GM12874 (cell line): Measurements from ENCODE around the gene DLX1.

ENCODE experiments used
- TF ChIP-seq, protein P1 (sequence below): IDR thresholded peaks from 2 replicates; pipeline ENCODE4 v1.5.1; 2011; ENCODE audit warnings: low read depth, mild to moderate bottlenecking, control low read depth, low read length, moderate library complexity; ENCODE audit not compliant: insufficient read depth

The DLX1 gene

DNA sequence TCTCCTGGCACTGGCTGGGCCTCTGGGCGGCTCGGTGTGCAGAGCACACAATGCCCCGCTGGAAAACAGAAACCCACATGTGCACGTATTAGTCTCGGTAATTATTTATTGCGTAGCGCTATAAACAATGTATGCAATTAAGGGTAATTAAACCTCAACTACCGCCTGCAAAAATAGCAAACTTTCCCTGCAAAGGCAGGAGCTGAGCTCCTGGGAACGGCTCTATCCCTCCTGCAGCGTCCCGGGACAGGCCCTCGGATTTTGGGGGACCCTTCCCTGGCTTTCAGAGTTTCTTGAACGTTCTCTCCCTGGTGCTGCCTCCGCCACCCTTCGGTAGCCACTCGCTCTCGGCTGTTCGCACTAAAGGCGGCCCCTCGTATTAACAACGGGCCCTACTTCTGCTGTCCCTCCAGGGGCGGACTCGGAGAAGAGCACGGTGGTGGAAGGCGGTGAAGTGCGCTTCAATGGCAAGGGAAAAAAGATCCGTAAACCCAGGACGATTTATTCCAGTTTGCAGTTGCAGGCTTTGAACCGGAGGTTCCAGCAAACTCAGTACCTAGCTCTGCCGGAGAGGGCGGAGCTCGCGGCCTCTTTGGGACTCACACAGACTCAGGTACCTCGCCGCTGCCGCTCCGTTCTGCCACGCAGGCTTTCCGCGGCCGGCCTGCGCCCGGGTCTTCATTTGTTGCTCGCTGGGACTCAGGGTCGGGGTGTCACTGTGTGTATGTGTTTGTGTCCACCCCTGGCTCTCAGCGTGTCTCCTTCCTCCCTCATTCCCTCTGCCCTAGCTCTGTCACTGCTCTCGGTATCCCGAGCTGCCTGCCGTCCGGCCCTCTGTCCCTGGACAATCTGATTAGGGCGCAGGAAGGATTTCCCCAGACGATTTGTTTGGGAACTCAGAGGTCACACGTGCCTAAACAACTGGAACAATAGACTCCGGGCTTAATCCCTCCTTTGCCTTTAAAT lies 1.2 kb downstream of the DLX1 start:
- TF ChIP-seq, protein P1, sequence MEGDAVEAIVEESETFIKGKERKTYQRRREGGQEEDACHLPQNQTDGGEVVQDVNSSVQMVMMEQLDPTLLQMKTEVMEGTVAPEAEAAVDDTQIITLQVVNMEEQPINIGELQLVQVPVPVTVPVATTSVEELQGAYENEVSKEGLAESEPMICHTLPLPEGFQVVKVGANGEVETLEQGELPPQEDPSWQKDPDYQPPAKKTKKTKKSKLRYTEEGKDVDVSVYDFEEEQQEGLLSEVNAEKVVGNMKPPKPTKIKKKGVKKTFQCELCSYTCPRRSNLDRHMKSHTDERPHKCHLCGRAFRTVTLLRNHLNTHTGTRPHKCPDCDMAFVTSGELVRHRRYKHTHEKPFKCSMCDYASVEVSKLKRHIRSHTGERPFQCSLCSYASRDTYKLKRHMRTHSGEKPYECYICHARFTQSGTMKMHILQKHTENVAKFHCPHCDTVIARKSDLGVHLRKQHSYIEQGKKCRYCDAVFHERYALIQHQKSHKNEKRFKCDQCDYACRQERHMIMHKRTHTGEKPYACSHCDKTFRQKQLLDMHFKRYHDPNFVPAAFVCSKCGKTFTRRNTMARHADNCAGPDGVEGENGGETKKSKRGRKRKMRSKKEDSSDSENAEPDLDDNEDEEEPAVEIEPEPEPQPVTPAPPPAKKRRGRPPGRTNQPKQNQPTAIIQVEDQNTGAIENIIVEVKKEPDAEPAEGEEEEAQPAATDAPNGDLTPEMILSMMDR: peak; percentile 26; the same call in 1 of the 2 replicates

DNA sequence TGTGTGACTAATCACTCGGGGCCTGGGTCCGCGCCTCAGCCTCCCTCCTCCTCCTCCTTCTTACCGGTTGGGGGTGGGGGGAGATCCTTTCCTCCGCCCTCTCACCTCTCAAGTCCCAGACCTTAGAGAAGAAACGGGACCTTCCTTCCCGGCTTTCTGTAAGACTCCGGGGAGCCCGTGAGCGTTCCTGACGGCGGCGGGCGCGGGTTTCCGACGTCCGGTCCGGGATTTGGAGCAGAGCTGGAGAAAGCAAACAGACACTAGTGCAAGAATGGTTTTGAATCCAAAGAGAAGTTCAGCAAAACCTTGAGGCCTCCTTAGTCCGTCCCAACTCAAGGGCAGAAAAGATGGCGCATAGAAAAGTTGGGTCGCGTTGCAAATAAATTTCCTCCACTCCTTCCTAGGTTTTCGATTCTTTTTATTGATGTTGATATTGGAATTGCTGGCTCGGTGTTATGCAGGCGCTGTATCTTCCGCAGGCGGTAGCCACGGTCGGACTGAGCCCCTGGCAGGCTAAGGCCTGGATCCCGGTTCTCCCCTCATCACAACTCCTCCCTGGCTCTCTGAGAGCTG lies 2.0 kb downstream of the DLX1 start:
- TF ChIP-seq, protein P1: no peak

- TF ChIP-seq, protein P1: no peak
Measured at GRCh38 chr2:172087780-172088244, 2.5 kb downstream of the DLX1 start.

GRCh38 chr2:172088245-172089004 lies 3.1 kb downstream of the DLX1 start:
- TF ChIP-seq, protein P1: no peak

GRCh38 chr2:172089005-172089504 lies 3.7 kb downstream of the DLX1 start:
- TF ChIP-seq, protein P1: no peak

DNA sequence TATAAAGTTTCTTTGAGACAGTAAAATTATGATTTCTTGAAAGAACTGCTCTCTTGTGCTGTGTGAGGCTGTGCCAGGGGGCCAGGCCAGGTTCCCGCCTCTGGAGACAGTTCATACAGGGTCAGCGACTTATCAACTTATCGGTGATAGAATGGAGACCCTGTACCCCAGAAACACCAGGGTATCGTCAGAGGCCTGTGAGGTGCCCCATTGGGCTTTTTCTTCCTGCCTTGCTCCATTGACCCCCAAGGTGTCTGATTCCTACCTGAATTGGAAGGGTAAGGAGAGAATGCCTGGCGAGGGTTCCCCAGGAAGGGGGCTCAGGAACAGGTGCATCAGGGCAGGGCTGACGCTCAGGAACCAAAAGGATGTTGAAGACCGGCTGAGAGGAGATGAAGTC lies 4.3 kb downstream of the DLX1 start:
- TF ChIP-seq, protein P1: no peak
